ENCODE results near the gene GABBR2.

DNA sequence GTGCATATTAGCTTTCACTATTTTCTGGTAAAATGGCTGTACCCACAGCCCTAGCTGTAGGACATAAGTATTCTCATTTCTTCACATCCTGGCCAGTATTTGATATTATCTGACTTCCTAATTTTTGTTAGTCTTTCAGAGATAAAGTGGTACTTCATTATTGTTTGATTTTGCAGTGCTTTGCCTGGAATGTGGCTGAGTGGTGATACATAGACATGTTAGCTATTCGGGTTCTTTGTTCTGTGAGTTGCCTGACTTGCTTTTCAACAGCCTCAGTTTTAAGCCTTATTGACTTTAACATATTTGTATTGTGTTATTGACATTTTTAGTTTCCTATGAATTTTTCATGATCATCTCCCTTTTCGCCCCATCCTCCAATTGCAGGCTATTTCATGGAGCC lies 161.1 kb downstream of the GABBR2 start:
- TF ChIP-seq, protein P1, sequence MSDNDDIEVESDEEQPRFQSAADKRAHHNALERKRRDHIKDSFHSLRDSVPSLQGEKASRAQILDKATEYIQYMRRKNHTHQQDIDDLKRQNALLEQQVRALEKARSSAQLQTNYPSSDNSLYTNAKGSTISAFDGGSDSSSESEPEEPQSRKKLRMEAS (CRISPR knock-in tag; IDR thresholded peaks at IDR 0.05) = no peak
- TF ChIP-seq MYC (IDR thresholded peaks at IDR 0.05; ENCODE audit: low read depth, low read length) (no peak), MYC (CRISPR knock-in tag; IDR thresholded peaks at IDR 0.05; ENCODE audit: borderline replicate concordance, low read depth) (no peak), GATA2 (CRISPR knock-in tag; IDR thresholded peaks at IDR 0.05) (no peak), SRSF9 (IDR thresholded peaks at IDR 0.05; ENCODE audit: borderline replicate concordance, low read depth, low read length) (no peak), JUNB (CRISPR knock-in tag; conservative IDR thresholded peaks at IDR 0.05) (no peak), NR3C1 (CRISPR knock-in tag; IDR thresholded peaks at IDR 0.05) (no peak), BCOR (IDR thresholded peaks at IDR 0.05) (no peak), EP300 (IDR thresholded peaks at IDR 0.05; ENCODE audit: low read length) (no peak), ERF (CRISPR knock-in tag; IDR thresholded peaks at IDR 0.05) (no peak), ZNF184 (CRISPR knock-in tag; IDR thresholded peaks at IDR 0.05) (no peak)
- TF ChIP-seq, protein P2, sequence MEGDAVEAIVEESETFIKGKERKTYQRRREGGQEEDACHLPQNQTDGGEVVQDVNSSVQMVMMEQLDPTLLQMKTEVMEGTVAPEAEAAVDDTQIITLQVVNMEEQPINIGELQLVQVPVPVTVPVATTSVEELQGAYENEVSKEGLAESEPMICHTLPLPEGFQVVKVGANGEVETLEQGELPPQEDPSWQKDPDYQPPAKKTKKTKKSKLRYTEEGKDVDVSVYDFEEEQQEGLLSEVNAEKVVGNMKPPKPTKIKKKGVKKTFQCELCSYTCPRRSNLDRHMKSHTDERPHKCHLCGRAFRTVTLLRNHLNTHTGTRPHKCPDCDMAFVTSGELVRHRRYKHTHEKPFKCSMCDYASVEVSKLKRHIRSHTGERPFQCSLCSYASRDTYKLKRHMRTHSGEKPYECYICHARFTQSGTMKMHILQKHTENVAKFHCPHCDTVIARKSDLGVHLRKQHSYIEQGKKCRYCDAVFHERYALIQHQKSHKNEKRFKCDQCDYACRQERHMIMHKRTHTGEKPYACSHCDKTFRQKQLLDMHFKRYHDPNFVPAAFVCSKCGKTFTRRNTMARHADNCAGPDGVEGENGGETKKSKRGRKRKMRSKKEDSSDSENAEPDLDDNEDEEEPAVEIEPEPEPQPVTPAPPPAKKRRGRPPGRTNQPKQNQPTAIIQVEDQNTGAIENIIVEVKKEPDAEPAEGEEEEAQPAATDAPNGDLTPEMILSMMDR (IDR thresholded peaks at IDR 0.05 in 2 of 3, conservative IDR thresholded peaks at IDR 0.05 in 1 of 3; ENCODE audit: insufficient read depth in 2 of 3, low read depth in 1 of 3, low read length in 3 of 3) = no peak

Data from K562 (cell line).